Gastroesophageal sphincter (tissue), 3 donors: ENCODE data around the gene RASSF5.

ENCODE experiments used
- CTCF ChIP-seq, 4 experiments: fragments of 200-600 bp in 2 of 4; fragments of 450-650 bp in 2 of 4; sonication (generic) in 1 of 4; IDR thresholded peaks; one replicate each; pipeline ENCODE4 v1.5.1; 2017 to 2019; ENCODE audit warnings: antibody characterized with exemption in 4 of 4, mild to moderate bottlenecking in 2 of 4, moderate library complexity in 2 of 4
- EP300 ChIP-seq: sonication (generic); formaldehyde crosslinking; IDR thresholded peaks from one replicate; pipeline ENCODE4 v1.6.1; 2017; ENCODE audit warnings: antibody characterized with exemption, mild to moderate bottlenecking
- POLR2A ChIP-seq, 2 donors: fragments of 450-650 bp; IDR thresholded peaks; one replicate each; pipeline ENCODE4 v1.6.1; 2017; ENCODE audit warnings: antibody characterized with exemption in 2 of 2, mild to moderate bottlenecking in 2 of 2, moderate library complexity in 1 of 2
- POLR2AphosphoS5 ChIP-seq: sonication (generic); formaldehyde crosslinking; IDR thresholded peaks from one replicate; pipeline ENCODE4 v1.6.1; 2017; ENCODE audit warnings: antibody characterized with exemption

DNA sequence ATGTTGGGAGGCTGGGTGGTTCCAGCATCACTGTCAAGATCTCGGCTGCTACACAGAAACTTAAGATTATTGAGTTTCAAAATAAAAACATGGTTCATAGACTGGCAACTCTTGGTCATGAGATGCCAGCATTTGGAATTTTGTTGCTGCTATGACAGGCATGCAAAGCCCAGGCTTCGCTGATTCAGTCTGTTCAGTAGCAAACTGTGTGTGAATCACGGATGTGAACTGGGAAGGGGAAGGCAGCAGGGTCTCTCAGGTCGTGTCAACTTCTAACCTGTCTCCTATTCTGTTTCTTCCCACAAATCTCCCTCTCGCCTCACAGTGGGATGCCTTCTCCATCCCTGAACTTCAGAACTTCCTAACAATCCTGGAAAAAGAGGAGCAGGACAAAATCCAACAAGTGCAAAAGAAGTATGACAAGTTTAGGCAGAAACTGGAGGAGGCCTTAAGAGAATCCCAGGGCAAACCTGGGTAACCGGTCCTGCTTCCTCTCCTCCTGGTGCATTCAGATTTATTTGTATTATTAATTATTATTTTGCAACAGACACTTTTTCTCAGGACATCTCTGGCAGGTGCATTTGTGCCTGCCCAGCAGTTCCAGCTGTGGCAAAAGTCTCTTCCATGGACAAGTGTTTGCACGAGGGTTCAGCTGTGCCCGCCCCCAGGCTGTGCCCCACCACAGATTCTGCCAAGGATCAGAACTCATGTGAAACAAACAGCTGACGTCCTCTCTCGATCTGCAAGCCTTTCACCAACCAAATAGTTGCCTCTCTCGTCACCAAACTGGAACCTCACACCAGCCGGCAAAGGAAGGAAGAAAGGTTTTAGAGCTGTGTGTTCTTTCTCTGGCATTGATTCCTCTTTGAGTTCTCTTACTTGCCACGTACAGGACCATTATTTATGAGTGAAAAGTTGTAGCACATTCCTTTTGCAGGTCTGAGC is 79.4 kb downstream of the RASSF5 start:
- TF ChIP-seq CTCF (IDR thresholded peaks at IDR 0.05) (no peak), POLR2AphosphoS5 (no peak), POLR2A (IDR thresholded peaks at IDR 0.05) (no peak), EP300 (no peak)
